K562 (cell line): ENCODE results near the gene GALNT12. TPM values are rescaled to one million over a fixed set of nuclear protein-coding genes. Genes with fewer than 3 reads are reported as not detected.

Experiments used
- ADNP ChIP-seq: fragments of 200-800 bp; sonication (Bioruptor generic); IDR thresholded peaks from 2 replicates; pipeline ENCODE4 v1.6.1; 2016; ENCODE audit warnings: missing genetic modification characterization, missing compliant biosample characterization
- ATF4 ChIP-seq: fragments of 450-650 bp; formaldehyde crosslinking; IDR thresholded peaks from 2 replicates; pipeline ENCODE4 v1.4.0; 2022; ENCODE audit warnings: mild to moderate bottlenecking, moderate library complexity
- C11orf30 ChIP-seq: fragments of 450-650 bp; IDR thresholded peaks from 2 replicates; pipeline ENCODE4 v1.6.1; 2016; ENCODE audit warnings: low read depth, mild to moderate bottlenecking
- E4F1 ChIP-seq: fragments of 250-450 bp; sonication (Bioruptor Pico); IDR thresholded peaks from 2 replicates; pipeline ENCODE4 v1.5.0; 2021; ENCODE audit warnings: mild to moderate bottlenecking, borderline replicate concordance
- HLTF ChIP-seq: fragments of 450-650 bp; IDR thresholded peaks from 2 replicates; pipeline ENCODE4 v1.6.1; 2016
- HNRNPUL1 ChIP-seq: fragments of 200-400 bp; formaldehyde crosslinking; IDR thresholded peaks from 2 replicates; pipeline ENCODE4 v1.6.1; 2017; ENCODE audit warnings: low read length
- KLF6 ChIP-seq: fragments of 250-450 bp; sonication (Bioruptor Pico); IDR thresholded peaks from 2 replicates; pipeline ENCODE4 v1.4.0; 2020; ENCODE audit warnings: mild to moderate bottlenecking, moderate library complexity, borderline replicate concordance
- NCOA6 ChIP-seq: fragments of 450-650 bp; IDR thresholded peaks from 2 replicates; pipeline ENCODE4 v1.6.1; 2017; ENCODE audit warnings: mild to moderate bottlenecking
- NFIC ChIP-seq: fragments of 450-650 bp; IDR thresholded peaks from 2 replicates; pipeline ENCODE4 v1.6.1; 2017; ENCODE audit warnings: mild to moderate bottlenecking, inconsistent platforms
- NFIX ChIP-seq: fragments of 250-450 bp; sonication (Bioruptor Pico); IDR thresholded peaks from 2 replicates; pipeline ENCODE4 v1.4.0; 2020; ENCODE audit warnings: low read depth, mild to moderate bottlenecking, moderate library complexity
- PRMT5 ChIP-seq: sonication (generic); formaldehyde crosslinking; IDR thresholded peaks from 2 replicates; pipeline ENCODE4 v1.5.0; 2020; ENCODE audit warnings: missing genetic modification reagents
- SREBF1 ChIP-seq: fragments of 150-350 bp; IDR thresholded peaks from 2 replicates; pipeline ENCODE4 v1.6.1; 2014; ENCODE audit warnings: antibody characterized with exemption, low read depth, low read length, borderline replicate concordance
- SRF ChIP-seq, 2 experiments: fragments of 250-450, 450-650 bp in 1 of 2; sonication (Bioruptor Pico) in 1 of 2; sonication (generic) in 1 of 2; formaldehyde crosslinking; IDR thresholded peaks; 2 replicates each; pipeline versions ENCODE4 v1.5.0 to v1.5.1; 2020 to 2022; ENCODE audit warnings: mild to moderate bottlenecking in 1 of 2, missing genetic modification reagents in 1 of 2
- STAT6 ChIP-seq: sonication (generic); formaldehyde crosslinking; IDR thresholded peaks from 2 replicates; pipeline ENCODE4 v1.8.1; 2023; ENCODE audit warnings: mild to moderate bottlenecking, missing genetic modification reagents
- TAF7 ChIP-seq: fragments of 450-650 bp; IDR thresholded peaks from 2 replicates; pipeline ENCODE4 v1.6.1; 2016; ENCODE audit warnings: missing genetic modification characterization, missing compliant biosample characterization
- ZKSCAN8 ChIP-seq: fragments of 200-800 bp; sonication (Bioruptor generic); IDR thresholded peaks from 2 replicates; pipeline ENCODE4 v1.6.1; 2016; ENCODE audit warnings: missing genetic modification characterization, missing compliant biosample characterization
- ZNF174 ChIP-seq: fragments of 250-450 bp; sonication (Bioruptor Pico); IDR thresholded peaks from 2 replicates; pipeline ENCODE4 v1.4.0; 2020; ENCODE audit warnings: mild to moderate bottlenecking
- ZNF445 ChIP-seq: fragments of 250-450 bp; sonication (Bioruptor Pico); IDR thresholded peaks from 2 replicates; pipeline ENCODE4 v1.4.0; 2020; ENCODE audit warnings: low read depth, mild to moderate bottlenecking, moderate library complexity
- ZNF583 ChIP-seq: fragments of 250-450 bp; sonication (Bioruptor Pico); IDR thresholded peaks from 2 replicates; pipeline ENCODE4 v1.4.0; 2020
- polyA plus RNA-seq, 8 experiments: library from polyadenylated mRNA; depleted of rRNA in 4 of 8; stranded (reverse) in 5 of 8; unstranded in 3 of 8; fragments of >200 nt; fragmentation: Nextera tagmentation in 2 of 8; fragmentation: Illumina TruSeq in 1 of 8; extraction: Ambion mirVana in 2 of 8; extraction: Trizol in 1 of 8; gene quantifications; 2 replicates each; pipeline versions ENCODE4 v1.2.1 to v1.2.3, GENCODE V29; 2011 to 2014; ENCODE audit warnings: inconsistent platforms in 1 of 8, missing spikeins in 1 of 8
- total RNA-seq, 7 experiments: library from RNA; depleted of rRNA in 6 of 7; stranded (reverse); fragments of >200 nt in 6 of 7; fragmentation: Illumina TruSeq in 2 of 7; extraction: Trizol in 2 of 7; gene quantifications; 2 replicates each; pipeline versions ENCODE4 v1.2.1 to v1.2.3, GENCODE V29; 2011 to 2021; ENCODE audit warnings: low replicate concordance in 1 of 7
- TF ChIP-seq, protein P1 (sequence below): fragments of 450-650 bp; IDR thresholded peaks from one replicate; pipeline ENCODE4 v1.6.1; 2018; ENCODE audit warnings: mild to moderate bottlenecking, moderate library complexity; ENCODE audit not compliant: partially characterized antibody

Gene GALNT12
- total and polyA plus RNA-seq, 9 of the 15 experiments (the other 6 are each of a cell fraction or from before 2014, with no cell fraction given), result 29.7 to 82.9 (median 44.2) TPM

DNA sequence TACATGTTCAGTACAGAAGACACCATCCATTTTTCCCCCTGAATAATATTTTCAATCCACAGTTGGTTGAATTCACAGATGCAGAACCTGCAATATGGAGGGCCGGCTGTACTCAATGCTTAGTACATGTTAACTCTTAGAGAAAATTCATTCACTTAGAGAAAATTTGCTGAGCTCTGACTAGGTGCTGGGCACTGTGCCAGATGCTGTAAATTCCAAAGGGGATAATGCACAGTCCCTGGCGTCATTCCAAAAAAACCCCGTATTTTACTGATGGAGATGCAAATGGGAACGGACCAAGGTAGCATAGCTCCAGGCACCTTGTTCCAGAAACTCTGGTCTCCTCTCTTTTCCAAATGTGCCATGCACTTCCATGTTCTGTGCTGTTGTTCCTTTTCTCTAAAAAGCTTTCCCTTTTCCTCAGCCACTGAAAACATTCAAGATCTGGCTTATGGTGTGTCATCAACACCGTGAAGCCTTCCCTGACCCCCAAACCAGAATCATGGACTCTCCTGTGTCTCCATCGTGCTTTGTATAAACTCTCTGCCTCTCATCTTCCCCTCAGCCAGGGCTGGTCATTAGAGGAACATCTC, 80.5 kb downstream of the GALNT12 start (continued):
- no peak for TF ChIP-seq SRF (CRISPR knock-in tag; IDR thresholded peaks at IDR 0.05)
- peak; percentile 26; the same call in 1 of the 2 replicates for TF ChIP-seq KLF6 (CRISPR knock-in tag)
- TF ChIP-seq NCOA6, result no peak
- 0 out of 2 replicates have a peak, but pooled peaks have one; percentile 60 for TF ChIP-seq ZNF583 (CRISPR knock-in tag)
- TF ChIP-seq ZKSCAN8, result no peak
- TF ChIP-seq NFIX (CRISPR knock-in tag), result peak; percentile 41; the same call in 1 of the 2 replicates
- no peak for TF ChIP-seq PRMT5 (CRISPR knock-in tag)
- TF ChIP-seq STAT6, result no peak
- no peak for TF ChIP-seq HNRNPUL1
- TF ChIP-seq ADNP (tag), result no peak
- no peak for TF ChIP-seq ZNF445 (CRISPR knock-in tag)
- no peak for TF ChIP-seq C11orf30
- TF ChIP-seq, protein P1, sequence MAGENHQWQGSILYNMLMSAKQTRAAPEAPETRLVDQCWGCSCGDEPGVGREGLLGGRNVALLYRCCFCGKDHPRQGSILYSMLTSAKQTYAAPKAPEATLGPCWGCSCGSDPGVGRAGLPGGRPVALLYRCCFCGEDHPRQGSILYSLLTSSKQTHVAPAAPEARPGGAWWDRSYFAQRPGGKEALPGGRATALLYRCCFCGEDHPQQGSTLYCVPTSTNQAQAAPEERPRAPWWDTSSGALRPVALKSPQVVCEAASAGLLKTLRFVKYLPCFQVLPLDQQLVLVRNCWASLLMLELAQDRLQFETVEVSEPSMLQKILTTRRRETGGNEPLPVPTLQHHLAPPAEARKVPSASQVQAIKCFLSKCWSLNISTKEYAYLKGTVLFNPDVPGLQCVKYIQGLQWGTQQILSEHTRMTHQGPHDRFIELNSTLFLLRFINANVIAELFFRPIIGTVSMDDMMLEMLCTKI, result no peak
- TF ChIP-seq NFIC, result peak; percentile 93
- no peak for TF ChIP-seq ZNF174 (CRISPR knock-in tag)
- no peak for TF ChIP-seq SREBF1
- no peak for TF ChIP-seq E4F1 (CRISPR knock-in tag)
- TF ChIP-seq ATF4 (CRISPR knock-in tag), result no peak
- TF ChIP-seq TAF7 (tag), result 0 out of 2 replicates have a peak, but pooled peaks have one; percentile 18
- no peak for TF ChIP-seq HLTF
